ENCODE data around the gene CGB5.

The CGB5 gene

GRCh38 chr19:49086296-49086695, 42.6 kb downstream of the CGB5 start:
- no peak for DNase-seq
- in situ Hi-C loops (cut with HindIII; ENCODE audit: low pct_ligation_motif_present, low sequenced_read_pairs): no loop called here
- no peak for TF ChIP-seq CTCF (IDR thresholded peaks at IDR 0.05; ENCODE audit: low read depth, low read length, missing control alignments)

GRCh38 chr19:49091391-49092038, 47.9 kb downstream of the CGB5 start:
- no peak for DNase-seq
- no peak overlapping the region for H3K4me3 ChIP-seq (ENCODE audit: low read depth, low read length)
- H3K36me3 ChIP-seq (replicated peaks): peaks cover 78% of the 10 kb centered on the region
- no peak overlapping the region for H3K27ac ChIP-seq
- in situ Hi-C loops (cut with HindIII; ENCODE audit: low pct_ligation_motif_present, low sequenced_read_pairs): no loop called here
- TF ChIP-seq CTCF (IDR thresholded peaks at IDR 0.05; ENCODE audit: low read depth, low read length, missing control alignments): no peak
- no peaks in the 10 kb centered on the region for H3K27me3 ChIP-seq (replicated peaks)

More at GRCh38 chr19:49086296-49086695, 42.6 kb downstream of the CGB5 start:
- no peak overlapping the region for H3K27ac ChIP-seq
- peak overlapping the region; percentile 96 for H3K4me3 ChIP-seq (ENCODE audit: low read depth, low read length)
- H3K36me3 ChIP-seq (replicated peaks): peaks cover 39% of the 10 kb centered on the region
- no peaks in the 10 kb centered on the region for H3K27me3 ChIP-seq (replicated peaks)

GRCh38 chr19:49092686-49093085, 49.0 kb downstream of the CGB5 start:
- H3K4me3 ChIP-seq (ENCODE audit: low read depth, low read length): no peak overlapping the region
- TF ChIP-seq CTCF (IDR thresholded peaks at IDR 0.05; ENCODE audit: low read depth, low read length, missing control alignments): no peak
- no peak for DNase-seq
- no peaks in the 10 kb centered on the region for H3K27me3 ChIP-seq (replicated peaks)
- H3K27ac ChIP-seq: no peak overlapping the region
- H3K36me3 ChIP-seq (replicated peaks): peaks cover 76% of the 10 kb centered on the region
- in situ Hi-C loops (cut with HindIII; ENCODE audit: low pct_ligation_motif_present, low sequenced_read_pairs): no loop called here

Data from brain microvascular endothelial cell (primary cell).